B cell (primary cell): ENCODE data around the gene FXYD2. TPM values are rescaled to one million over a fixed set of nuclear protein-coding genes. Genes with fewer than 3 reads are reported as not detected.

ENCODE experiments used
- ATAC-seq: fragments of 200-7000 bp; cut with Tn5 transposase; one replicate; pipeline ENCODE4 v1.10.0; 2021; ENCODE audit warnings: low read depth, mild to moderate bottlenecking, moderate number of reproducible peaks, moderate library complexity
- CTCF ChIA-PET: fragments of 350-600 bp; sonication (Branson Sonifier 250); formaldehyde crosslinking; loops from one replicate; lab custom pipeline; 2021; ENCODE audit warnings: antibody characterized with exemption, inconsistent platforms; lab: Charles Lee
- POLR2A ChIA-PET: fragments of 350-600 bp; sonication (Branson Sonifier 250); formaldehyde crosslinking; loops from one replicate; lab custom pipeline; 2021; ENCODE audit warnings: antibody characterized with exemption; lab: Charles Lee
- DNase-seq: peaks from one replicate; pipeline ENCODE4 v3.0.0; 2013
- H2AFZ ChIP-seq: 2 replicates; pipeline ENCODE4 v1.6.1; 2012; ENCODE audit warnings: mild to moderate bottlenecking, low read depth, low read length; ENCODE audit not compliant: insufficient read depth, poor library complexity, severe bottlenecking
- H3K27ac ChIP-seq, 2 donors: 1 replicate in 1 of 2; 2 replicates in 1 of 2; pipeline ENCODE4 v1.5.1; 2012 to 2013; ENCODE audit warnings: low read length in 2 of 2, mild to moderate bottlenecking in 2 of 2, moderate library complexity in 1 of 2
- H3K27me3 ChIP-seq, 4 experiments: fragments of 200-600 bp in 1 of 4; sonication (generic) in 1 of 4; replicated peaks in 1 of 4; 1 replicate in 2 of 4; 2 replicates in 2 of 4; pipeline versions ENCODE4 v1.6.1 to v1.7.0; 2013 to 2016; ENCODE audit warnings: low read length in 3 of 4, mild to moderate bottlenecking in 2 of 4, mixed read lengths in 1 of 4, moderate library complexity in 1 of 4; ENCODE audit not compliant: insufficient read depth in 4 of 4, control insufficient read depth in 3 of 4; ENCODE audit errors: control extremely low read depth in 1 of 4
- H3K36me3 ChIP-seq, 2 experiments: replicated peaks in 1 of 2; 1 replicate in 1 of 2; 2 replicates in 1 of 2; pipeline versions ENCODE4 v1.6.1 to v1.7.1; 2013; ENCODE audit warnings: low read length in 1 of 2; ENCODE audit not compliant: insufficient read depth in 2 of 2, control insufficient read depth in 1 of 2; ENCODE audit errors: control extremely low read depth in 1 of 2, extremely low read depth in 1 of 2
- H3K4me1 ChIP-seq, 2 donors: fragments of 200-600 bp in 1 of 2; sonication (generic) in 1 of 2; 1 replicate in 1 of 2; 2 replicates in 1 of 2; pipeline versions ENCODE4 v1.5.1 to v1.6.1; 2013 to 2017; ENCODE audit warnings: low read length in 2 of 2; ENCODE audit not compliant: control insufficient read depth in 2 of 2, insufficient read depth in 2 of 2
- H3K4me2 ChIP-seq: replicated peaks from 2 replicates; pipeline ENCODE3; 2012; ENCODE audit warnings: mild to moderate bottlenecking, low read depth, low read length; ENCODE audit not compliant: poor library complexity, severe bottlenecking
- H3K4me3 ChIP-seq, 5 experiments: fragments of 200-600 bp in 1 of 5; sonication (generic) in 1 of 5; 1 replicate in 3 of 5; 2 replicates in 2 of 5; pipeline versions ENCODE4 v1.5.1 to v1.7.0; 2011 to 2016; ENCODE audit warnings: low read length in 4 of 5, mild to moderate bottlenecking in 4 of 5, low read depth in 2 of 5, control low read depth in 1 of 5, moderate library complexity in 1 of 5; ENCODE audit not compliant: insufficient read depth in 1 of 5; ENCODE audit errors: control extremely low read depth in 1 of 5, extremely low read depth in 1 of 5
- H3K79me2 ChIP-seq: fragments of 200-600 bp; sonication (generic); one replicate; pipeline ENCODE4 v1.6.0; 2016; ENCODE audit warnings: low read length; ENCODE audit not compliant: control insufficient read depth, insufficient read depth
- H3K9ac ChIP-seq: fragments of 200-600 bp; sonication (generic); 2 replicates; pipeline ENCODE4 v1.6.1; 2017; ENCODE audit warnings: mild to moderate bottlenecking, low read length, moderate library complexity
- H3K9me3 ChIP-seq, 3 donors: one replicate each; pipeline versions ENCODE4 v1.6.1 to v1.7.1; 2013; ENCODE audit warnings: low read length in 2 of 3; ENCODE audit not compliant: control insufficient read depth in 2 of 3, insufficient read depth in 1 of 3; ENCODE audit errors: control extremely low read depth in 1 of 3
- H4K20me1 ChIP-seq: 2 replicates; pipeline ENCODE4 v1.6.0; 2012; ENCODE audit warnings: mild to moderate bottlenecking, low read length; ENCODE audit not compliant: insufficient read depth, control insufficient read depth, poor library complexity, severe bottlenecking
- H3K27ac Mint-ChIP-seq: one replicate; pipeline ENCODE4 v1.8.0; 2021; ENCODE audit warnings: mixed read lengths
- H3K27me3 Mint-ChIP-seq: one replicate; pipeline ENCODE4 v1.8.0; 2021; ENCODE audit warnings: mixed read lengths
- H3K4me1 Mint-ChIP-seq: one replicate; pipeline ENCODE4 v1.8.0; 2021; ENCODE audit warnings: mixed read lengths
- H3K4me3 Mint-ChIP-seq: one replicate; pipeline ENCODE4 v1.8.0; 2021; ENCODE audit warnings: mixed read lengths
- H3K9me3 Mint-ChIP-seq: one replicate; pipeline ENCODE4 v1.8.0; 2022; ENCODE audit warnings: mixed read lengths; ENCODE audit not compliant: insufficient read depth
- EZH2 ChIP-seq: IDR thresholded peaks from 2 replicates; pipeline ENCODE4 v1.6.1; 2012; ENCODE audit warnings: borderline replicate concordance, low read depth, mild to moderate bottlenecking, moderate library complexity, low read length; ENCODE audit not compliant: insufficient read depth, poor library complexity, severe bottlenecking
- WGBS: methylation state at CpG from one replicate; pipeline ENCODE4 v1.1.5; 2013; ENCODE audit warnings: missing lambda C conversion rate; ENCODE audit not compliant: insufficient coverage; 5-methylcytosine and 5-hydroxymethylcytosine counted together
- intact Hi-C: fragments of 100-400 bp; cut with micrococcal nuclease; formaldehyde crosslinking; loops from one replicate; pipeline ENCODE4 v1.10.0; 2022
- polyA plus RNA-seq: library from polyadenylated mRNA; depleted of rRNA; stranded (reverse); fragments of >200 nt; gene quantifications from 2 replicates; pipeline ENCODE4 v1.2.3, GENCODE V29; 2012
- total RNA-seq, 2 donors: library from RNA; stranded (reverse); fragments of 120-200 nt in 1 of 2; gene quantifications; 1 replicate in 1 of 2; 2 replicates in 1 of 2; pipeline versions ENCODE4 v1.2.3 to v1.2.4, GENCODE V29; 2013 to 2022
- TF ChIP-seq, protein P1 (sequence below): fragments of 200-600 bp; IDR thresholded peaks from one replicate; pipeline ENCODE4 v1.8.0; 2022; ENCODE audit warnings: antibody characterized with exemption, mild to moderate bottlenecking

FXYD2 gene
- total and polyA plus RNA-seq, 2 donors (not counting 1 experiment from before 2014, with no cell fraction given): 0.61 to 19.5 TPM

DNA sequence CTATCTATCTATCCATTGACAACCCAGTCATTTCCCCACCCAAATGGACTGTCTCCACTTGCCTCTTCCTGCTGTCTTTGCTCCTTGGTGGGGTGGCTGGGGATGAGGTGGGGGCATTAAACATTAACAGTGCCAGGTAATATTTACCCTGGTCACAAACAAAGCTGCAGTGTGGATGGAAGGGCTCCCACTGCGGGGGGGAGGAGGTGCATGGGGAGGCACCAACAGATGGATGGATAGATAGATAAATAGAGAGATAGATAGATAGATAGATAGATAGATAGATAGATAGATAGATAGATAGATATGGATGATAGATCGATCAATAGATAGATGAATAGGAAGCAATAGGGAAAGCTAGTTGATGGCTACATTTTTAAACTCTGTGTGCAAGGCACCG is 2.3 kb upstream of the FXYD2 start:
- H4K20me1 ChIP-seq: no peaks in the 10 kb centered on the region
- CTCF ChIA-PET: interaction anchor here (1.4 to 15.4 kb wide), 5 partner anchors 10 to 227 kb away, joined by 6 to 462 read pairs (median 47); no protein-coding TSS in a partner anchor
- no peak overlapping the region for H3K4me3 Mint-ChIP-seq
- DNase-seq (no peak), ATAC-seq (no peak)
- H3K27ac Mint-ChIP-seq: no peak overlapping the region
- H3K4me3 ChIP-seq: no peak overlapping the region
- H3K9me3 ChIP-seq: peaks cover 0 to 5% (median 0%) of the 10 kb centered on the region in 3 donors
- H3K9ac ChIP-seq: no peak overlapping the region
- peaks cover 40 to 45% of the 10 kb centered on the region in 2 donors for H3K4me1 ChIP-seq
- H3K9me3 Mint-ChIP-seq: no peaks in the 10 kb centered on the region
- H3K4me1 Mint-ChIP-seq: peaks cover 47% of the 10 kb centered on the region
- no peaks in the 10 kb centered on the region for H3K79me2 ChIP-seq
- no peak overlapping the region for H2AFZ ChIP-seq
- H3K27me3 Mint-ChIP-seq: peaks cover 40% of the 10 kb centered on the region
- H3K27me3 ChIP-seq: peaks cover 0 to 62% (median 13%) of the 10 kb centered on the region in 4 experiments
- TF ChIP-seq, protein P1, sequence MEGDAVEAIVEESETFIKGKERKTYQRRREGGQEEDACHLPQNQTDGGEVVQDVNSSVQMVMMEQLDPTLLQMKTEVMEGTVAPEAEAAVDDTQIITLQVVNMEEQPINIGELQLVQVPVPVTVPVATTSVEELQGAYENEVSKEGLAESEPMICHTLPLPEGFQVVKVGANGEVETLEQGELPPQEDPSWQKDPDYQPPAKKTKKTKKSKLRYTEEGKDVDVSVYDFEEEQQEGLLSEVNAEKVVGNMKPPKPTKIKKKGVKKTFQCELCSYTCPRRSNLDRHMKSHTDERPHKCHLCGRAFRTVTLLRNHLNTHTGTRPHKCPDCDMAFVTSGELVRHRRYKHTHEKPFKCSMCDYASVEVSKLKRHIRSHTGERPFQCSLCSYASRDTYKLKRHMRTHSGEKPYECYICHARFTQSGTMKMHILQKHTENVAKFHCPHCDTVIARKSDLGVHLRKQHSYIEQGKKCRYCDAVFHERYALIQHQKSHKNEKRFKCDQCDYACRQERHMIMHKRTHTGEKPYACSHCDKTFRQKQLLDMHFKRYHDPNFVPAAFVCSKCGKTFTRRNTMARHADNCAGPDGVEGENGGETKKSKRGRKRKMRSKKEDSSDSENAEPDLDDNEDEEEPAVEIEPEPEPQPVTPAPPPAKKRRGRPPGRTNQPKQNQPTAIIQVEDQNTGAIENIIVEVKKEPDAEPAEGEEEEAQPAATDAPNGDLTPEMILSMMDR: no peak
- TF ChIP-seq EZH2: no peak
- no peak overlapping the region for H3K27ac ChIP-seq
- POLR2A ChIA-PET: no interaction called here
- 86% methylated on average over 2 of the region's 3 CpGs for WGBS
- intact Hi-C loops: no loop called here
- H3K4me2 ChIP-seq: no peak overlapping the region
- H3K36me3 ChIP-seq: no peaks in the 10 kb centered on the region

- Mint-ChIP-seq H3K27me3 (peaks cover 41% of the 10 kb centered on the region), H3K4me3 (no peak overlapping the region), H3K4me1 (peaks cover 46% of the 10 kb centered on the region), H3K9me3 (no peaks in the 10 kb centered on the region), H3K27ac (no peak overlapping the region)
- intact Hi-C loops: no loop called here
- Histone ChIP-seq H4K20me1 (no peaks in the 10 kb centered on the region), H3K4me1 (peaks cover 40 to 46% of the 10 kb centered on the region in 2 donors), H3K27ac (no peak overlapping the region), H3K4me2 (no peak overlapping the region), H3K9me3 (peaks cover 0 to 5% (median 0%) of the 10 kb centered on the region in 3 donors), H3K27me3 (peaks cover 0 to 66% (median 13%) of the 10 kb centered on the region in 4 experiments), H3K36me3 (no peaks in the 10 kb centered on the region), H3K4me3 (no peak overlapping the region), H3K9ac (no peak overlapping the region), H2AFZ (no peak overlapping the region), H3K79me2 (no peaks in the 10 kb centered on the region)
- POLR2A ChIA-PET: no interaction called here
- no peak for ATAC-seq
- CTCF ChIA-PET: interaction anchor here (1.4 to 15.4 kb wide), 5 partner anchors 9 to 227 kb away, joined by 6 to 462 read pairs (median 57); no protein-coding TSS in a partner anchor
- TF ChIP-seq, protein P1: no peak
- no peak for TF ChIP-seq EZH2
- DNase-seq: no peak
- WGBS: 78% methylated on average over 10 of the region's 10 CpGs
These were observed 1.6 kb upstream of the FXYD2 start for GRCh38 chr11:117826190-117826570.
